HEK293 (cell line): ENCODE data around the gene TSPAN3.

Source experiments
- CTCF ChIA-PET: fragments of 350-600 bp; formaldehyde crosslinking; extraction: SDS; loops from one replicate; lab custom pipeline; 2021; ENCODE audit warnings: antibody characterized with exemption; lab: Yijun Ruan, JAX
- POLR2A ChIA-PET: fragments of 300-600 bp; formaldehyde crosslinking; extraction: SDS; loops from one replicate; lab custom pipeline; 2020; ENCODE audit warnings: antibody characterized with exemption, inconsistent platforms; lab: Yijun Ruan, JAX
- H3K27ac ChIP-seq: fragments of 200-500 bp; sonication (Bioruptor generic); 2 replicates; pipeline ENCODE4 v1.5.1; 2014; ENCODE audit warnings: low read depth, low read length, control low read depth, inconsistent platforms; ENCODE audit errors: extremely low read depth
- H3K36me3 ChIP-seq, 2 experiments: fragments of 200-500 bp in 1 of 2; sonication (Bioruptor generic) in 1 of 2; 1 replicate in 1 of 2; 2 replicates in 1 of 2; pipeline ENCODE4 v1.5.1; 2014 to 2017; ENCODE audit warnings: inconsistent platforms in 2 of 2, low read length in 2 of 2; ENCODE audit not compliant: control insufficient read depth in 2 of 2, insufficient read depth in 1 of 2
- H3K4me1 ChIP-seq: fragments of 200-500 bp; sonication (Bioruptor generic); 2 replicates; pipeline ENCODE4 v1.5.1; 2014; ENCODE audit warnings: mild to moderate bottlenecking, low read length, inconsistent platforms; ENCODE audit not compliant: control insufficient read depth, insufficient read depth
- H3K4me3 ChIP-seq: 2 replicates; pipeline ENCODE4 v1.5.1; 2011; ENCODE audit warnings: low read depth, mild to moderate bottlenecking, control low read depth, low read length, moderate library complexity
- H3K9me3 ChIP-seq: fragments of 200-500 bp; sonication (Bioruptor generic); 2 replicates; pipeline ENCODE4 v1.5.1; 2014; ENCODE audit warnings: low read depth, low read length, inconsistent platforms; ENCODE audit not compliant: control insufficient read depth, insufficient read depth
- BCL11B ChIP-seq: fragments of 450-650 bp; formaldehyde crosslinking; IDR thresholded peaks from 2 replicates; pipeline ENCODE4 v1.5.1; 2016; ENCODE audit warnings: low read depth, missing biosample characterization, missing genetic modification characterization
- GLI2 ChIP-seq: fragments of 450-650 bp; formaldehyde crosslinking; IDR thresholded peaks from 2 replicates; pipeline ENCODE4; 2017; ENCODE audit warnings: missing biosample characterization, missing genetic modification characterization, low read depth, borderline replicate concordance
- KLF9 ChIP-seq: fragments of 450-650 bp; formaldehyde crosslinking; IDR thresholded peaks from 2 replicates; pipeline ENCODE4 v1.5.1; 2016; ENCODE audit warnings: missing biosample characterization, missing genetic modification characterization, low read depth
- MZF1 ChIP-seq: fragments of 450-650 bp; formaldehyde crosslinking; IDR thresholded peaks from 2 replicates; pipeline ENCODE4 v1.5.1; 2017; ENCODE audit warnings: missing biosample characterization, missing genetic modification characterization, borderline replicate concordance
- REPIN1 ChIP-seq: fragments of 450-650 bp; formaldehyde crosslinking; IDR thresholded peaks from 2 replicates; pipeline ENCODE4 v1.5.1; 2017; ENCODE audit warnings: missing biosample characterization, missing genetic modification characterization, low read depth
- TCF7L2 ChIP-seq: IDR thresholded peaks from 2 replicates; pipeline ENCODE4 v1.6.1; 2011; ENCODE audit warnings: low read depth, mild to moderate bottlenecking, inconsistent platforms, low read length, moderate library complexity, borderline replicate concordance
- WT1 ChIP-seq: fragments of 450-650 bp; formaldehyde crosslinking; IDR thresholded peaks from 2 replicates; pipeline ENCODE4 v1.5.1; 2016; ENCODE audit warnings: missing biosample characterization, missing genetic modification characterization
- ZBTB48 ChIP-seq: fragments of 450-650 bp; formaldehyde crosslinking; IDR thresholded peaks from 2 replicates; pipeline ENCODE4 v1.5.1; 2016; ENCODE audit warnings: missing biosample characterization, missing genetic modification characterization
- ZNF121 ChIP-seq: fragments of 450-650 bp; formaldehyde crosslinking; IDR thresholded peaks from 2 replicates; pipeline ENCODE4 v1.5.1; 2016; ENCODE audit warnings: missing biosample characterization, missing genetic modification characterization
- ZNF184 ChIP-seq: fragments of 450-650 bp; IDR thresholded peaks from 2 replicates; pipeline ENCODE4 v1.5.1; 2018; ENCODE audit warnings: missing biosample characterization, mild to moderate bottlenecking, missing genetic modification characterization
- ZNF394 ChIP-seq: fragments of 450-650 bp; formaldehyde crosslinking; IDR thresholded peaks from 2 replicates; pipeline ENCODE4 v1.5.1; 2016; ENCODE audit warnings: missing biosample characterization, missing genetic modification characterization, mild to moderate bottlenecking, moderate library complexity, borderline replicate concordance
- ZNF473 ChIP-seq: fragments of 450-650 bp; formaldehyde crosslinking; IDR thresholded peaks from 2 replicates; pipeline ENCODE4 v1.5.1; 2017; ENCODE audit warnings: missing biosample characterization, missing genetic modification characterization
- ZNF548 ChIP-seq: fragments of 450-650 bp; formaldehyde crosslinking; IDR thresholded peaks from 2 replicates; pipeline ENCODE4 v1.5.1; 2016; ENCODE audit warnings: missing biosample characterization, missing genetic modification characterization
- ZNF560 ChIP-seq: fragments of 450-650 bp; formaldehyde crosslinking; IDR thresholded peaks from 2 replicates; pipeline ENCODE4 v1.5.1; 2017; ENCODE audit warnings: missing biosample characterization, missing genetic modification characterization, borderline replicate concordance
- ZNF654 ChIP-seq: fragments of 450-650 bp; formaldehyde crosslinking; IDR thresholded peaks from 2 replicates; pipeline ENCODE4 v1.5.1; 2016; ENCODE audit warnings: low read depth, missing biosample characterization, missing genetic modification characterization
- ZNF747 ChIP-seq: fragments of 450-650 bp; formaldehyde crosslinking; IDR thresholded peaks from 2 replicates; pipeline ENCODE4 v1.5.1; 2016; ENCODE audit warnings: missing biosample characterization, missing genetic modification characterization
- ZNF785 ChIP-seq: fragments of 450-650 bp; formaldehyde crosslinking; IDR thresholded peaks from 2 replicates; pipeline ENCODE4 v1.5.1; 2016; ENCODE audit warnings: missing biosample characterization, missing genetic modification characterization
- ZNF843 ChIP-seq: fragments of 450-650 bp; formaldehyde crosslinking; IDR thresholded peaks from 2 replicates; pipeline ENCODE4 v1.5.1; 2016; ENCODE audit warnings: missing biosample characterization, missing genetic modification characterization
- ZSCAN30 ChIP-seq: fragments of 450-650 bp; IDR thresholded peaks from 2 replicates; pipeline ENCODE4 v1.5.1; 2018; ENCODE audit warnings: missing biosample characterization, mild to moderate bottlenecking, missing genetic modification characterization, moderate library complexity
- TF ChIP-seq, protein P1 (sequence below): fragments of 450-650 bp; formaldehyde crosslinking; IDR thresholded peaks from 2 replicates; pipeline ENCODE4 v1.5.1; 2016; ENCODE audit warnings: missing biosample characterization, missing genetic modification characterization
- TF ChIP-seq, protein P2 (sequence below): fragments of 450-650 bp; formaldehyde crosslinking; IDR thresholded peaks from 2 replicates; pipeline ENCODE4 v1.5.1; 2017; ENCODE audit warnings: missing biosample characterization, missing genetic modification characterization
- TF ChIP-seq, protein P3 (sequence below): fragments of 450-650 bp; IDR thresholded peaks from 2 replicates; pipeline ENCODE4 v1.5.1; 2018; ENCODE audit warnings: missing biosample characterization, missing genetic modification characterization
- TF ChIP-seq, protein P4 (sequence below): fragments of 450-650 bp; formaldehyde crosslinking; IDR thresholded peaks from 2 replicates; pipeline ENCODE4 v1.5.1; 2016; ENCODE audit warnings: missing biosample characterization, missing genetic modification characterization, borderline replicate concordance
- TF ChIP-seq, protein P5 (sequence below): fragments of 450-650 bp; formaldehyde crosslinking; IDR thresholded peaks from 2 replicates; pipeline ENCODE4 v1.5.1; 2016; ENCODE audit warnings: missing biosample characterization, missing genetic modification characterization

The TSPAN3 gene

DNA sequence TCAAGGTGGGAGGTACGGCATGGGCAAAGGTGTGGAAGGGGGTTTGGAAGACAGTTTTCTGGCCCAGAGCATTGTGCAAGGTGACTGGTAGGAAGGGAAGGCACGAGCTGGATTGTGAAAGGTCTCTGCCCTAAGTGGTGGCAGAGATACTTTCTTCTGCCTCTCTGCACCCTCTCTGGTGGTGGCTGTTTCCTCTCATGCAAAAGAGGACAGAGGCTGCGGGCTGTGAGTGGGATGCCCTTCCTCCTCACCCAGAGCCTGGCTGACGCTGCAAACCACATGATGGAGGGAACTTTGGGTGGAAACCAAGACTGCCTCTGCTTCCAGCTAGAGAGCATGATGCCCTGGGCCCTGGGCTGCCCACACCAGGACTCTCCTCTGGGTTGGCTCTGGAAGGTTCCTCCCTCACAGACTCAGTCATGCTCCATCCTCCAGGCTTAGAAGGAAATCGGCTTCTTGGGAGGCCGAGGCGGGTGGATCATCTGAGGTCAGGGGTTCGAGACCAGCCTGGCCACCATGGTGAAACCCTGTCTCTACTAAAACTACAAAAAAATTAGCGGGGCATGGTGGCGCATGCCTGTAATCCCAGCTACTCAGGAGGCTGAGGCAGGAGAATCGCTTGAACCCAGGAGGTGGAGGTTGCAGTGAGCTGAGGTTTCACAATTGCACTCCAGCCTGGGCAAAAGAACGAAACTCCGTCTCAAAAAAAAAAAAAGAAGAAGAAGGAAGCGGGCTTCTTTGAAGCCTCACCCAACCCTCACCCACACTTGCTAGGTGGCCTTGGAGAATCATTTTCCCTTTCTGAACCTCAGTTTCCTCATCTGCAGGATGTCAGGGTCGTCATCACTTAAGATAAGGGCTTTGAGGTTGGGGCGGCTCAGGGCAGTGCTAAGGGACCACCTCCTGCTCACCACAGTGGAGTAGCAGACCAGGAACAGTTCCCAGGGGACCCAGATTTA, 67.7 kb downstream of the TSPAN3 start:
- no peaks in the 10 kb centered on the region for H3K4me1 ChIP-seq
- ChIA-PET POLR2A (no interaction called here), CTCF (no interaction called here)
- H3K36me3 ChIP-seq: no peaks in the 10 kb centered on the region
- no peak overlapping the region for H3K27ac ChIP-seq
- H3K9me3 ChIP-seq: no peaks in the 10 kb centered on the region
- TF ChIP-seq ZNF548 (tag by site-specific recombination): no peak
- TF ChIP-seq, protein P1, sequence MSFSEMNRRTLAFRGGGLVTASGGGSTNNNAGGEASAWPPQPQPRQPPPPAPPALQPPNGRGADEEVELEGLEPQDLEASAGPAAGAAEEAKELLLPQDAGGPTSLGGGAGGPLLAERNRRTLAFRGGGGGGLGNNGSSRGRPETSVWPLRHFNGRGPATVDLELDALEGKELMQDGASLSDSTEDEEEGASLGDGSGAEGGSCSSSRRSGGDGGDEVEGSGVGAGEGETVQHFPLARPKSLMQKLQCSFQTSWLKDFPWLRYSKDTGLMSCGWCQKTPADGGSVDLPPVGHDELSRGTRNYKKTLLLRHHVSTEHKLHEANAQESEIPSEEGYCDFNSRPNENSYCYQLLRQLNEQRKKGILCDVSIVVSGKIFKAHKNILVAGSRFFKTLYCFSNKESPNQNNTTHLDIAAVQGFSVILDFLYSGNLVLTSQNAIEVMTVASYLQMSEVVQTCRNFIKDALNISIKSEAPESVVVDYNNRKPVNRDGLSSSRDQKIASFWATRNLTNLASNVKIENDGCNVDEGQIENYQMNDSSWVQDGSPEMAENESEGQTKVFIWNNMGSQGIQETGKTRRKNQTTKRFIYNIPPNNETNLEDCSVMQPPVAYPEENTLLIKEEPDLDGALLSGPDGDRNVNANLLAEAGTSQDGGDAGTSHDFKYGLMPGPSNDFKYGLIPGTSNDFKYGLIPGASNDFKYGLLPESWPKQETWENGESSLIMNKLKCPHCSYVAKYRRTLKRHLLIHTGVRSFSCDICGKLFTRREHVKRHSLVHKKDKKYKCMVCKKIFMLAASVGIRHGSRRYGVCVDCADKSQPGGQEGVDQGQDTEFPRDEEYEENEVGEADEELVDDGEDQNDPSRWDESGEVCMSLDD: no peak
- TF ChIP-seq GLI2 (tag by site-specific recombination): no peak
- TF ChIP-seq, protein P2, sequence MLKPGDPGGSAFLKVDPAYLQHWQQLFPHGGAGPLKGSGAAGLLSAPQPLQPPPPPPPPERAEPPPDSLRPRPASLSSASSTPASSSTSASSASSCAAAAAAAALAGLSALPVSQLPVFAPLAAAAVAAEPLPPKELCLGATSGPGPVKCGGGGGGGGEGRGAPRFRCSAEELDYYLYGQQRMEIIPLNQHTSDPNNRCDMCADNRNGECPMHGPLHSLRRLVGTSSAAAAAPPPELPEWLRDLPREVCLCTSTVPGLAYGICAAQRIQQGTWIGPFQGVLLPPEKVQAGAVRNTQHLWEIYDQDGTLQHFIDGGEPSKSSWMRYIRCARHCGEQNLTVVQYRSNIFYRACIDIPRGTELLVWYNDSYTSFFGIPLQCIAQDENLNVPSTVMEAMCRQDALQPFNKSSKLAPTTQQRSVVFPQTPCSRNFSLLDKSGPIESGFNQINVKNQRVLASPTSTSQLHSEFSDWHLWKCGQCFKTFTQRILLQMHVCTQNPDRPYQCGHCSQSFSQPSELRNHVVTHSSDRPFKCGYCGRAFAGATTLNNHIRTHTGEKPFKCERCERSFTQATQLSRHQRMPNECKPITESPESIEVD: no peak
- TF ChIP-seq ZNF747 (tag by site-specific recombination): no peak
- TF ChIP-seq, protein P3, sequence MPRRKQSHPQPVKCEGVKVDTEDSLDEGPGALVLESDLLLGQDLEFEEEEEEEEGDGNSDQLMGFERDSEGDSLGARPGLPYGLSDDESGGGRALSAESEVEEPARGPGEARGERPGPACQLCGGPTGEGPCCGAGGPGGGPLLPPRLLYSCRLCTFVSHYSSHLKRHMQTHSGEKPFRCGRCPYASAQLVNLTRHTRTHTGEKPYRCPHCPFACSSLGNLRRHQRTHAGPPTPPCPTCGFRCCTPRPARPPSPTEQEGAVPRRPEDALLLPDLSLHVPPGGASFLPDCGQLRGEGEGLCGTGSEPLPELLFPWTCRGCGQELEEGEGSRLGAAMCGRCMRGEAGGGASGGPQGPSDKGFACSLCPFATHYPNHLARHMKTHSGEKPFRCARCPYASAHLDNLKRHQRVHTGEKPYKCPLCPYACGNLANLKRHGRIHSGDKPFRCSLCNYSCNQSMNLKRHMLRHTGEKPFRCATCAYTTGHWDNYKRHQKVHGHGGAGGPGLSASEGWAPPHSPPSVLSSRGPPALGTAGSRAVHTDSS (tag by site-specific recombination): no peak
- TF ChIP-seq, protein P4, sequence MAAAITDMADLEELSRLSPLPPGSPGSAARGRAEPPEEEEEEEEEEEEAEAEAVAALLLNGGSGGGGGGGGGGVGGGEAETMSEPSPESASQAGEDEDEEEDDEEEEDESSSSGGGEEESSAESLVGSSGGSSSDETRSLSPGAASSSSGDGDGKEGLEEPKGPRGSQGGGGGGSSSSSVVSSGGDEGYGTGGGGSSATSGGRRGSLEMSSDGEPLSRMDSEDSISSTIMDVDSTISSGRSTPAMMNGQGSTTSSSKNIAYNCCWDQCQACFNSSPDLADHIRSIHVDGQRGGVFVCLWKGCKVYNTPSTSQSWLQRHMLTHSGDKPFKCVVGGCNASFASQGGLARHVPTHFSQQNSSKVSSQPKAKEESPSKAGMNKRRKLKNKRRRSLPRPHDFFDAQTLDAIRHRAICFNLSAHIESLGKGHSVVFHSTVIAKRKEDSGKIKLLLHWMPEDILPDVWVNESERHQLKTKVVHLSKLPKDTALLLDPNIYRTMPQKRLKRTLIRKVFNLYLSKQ (tag by site-specific recombination): no peak
- no peak for TF ChIP-seq ZSCAN30 (tag by site-specific recombination)
- TF ChIP-seq TCF7L2: no peak
- TF ChIP-seq ZNF184: no peak
- TF ChIP-seq ZBTB48 (tag by site-specific recombination): no peak
- no peak for TF ChIP-seq MZF1 (tag by site-specific recombination)
- no peak overlapping the region for H3K4me3 ChIP-seq

DNA sequence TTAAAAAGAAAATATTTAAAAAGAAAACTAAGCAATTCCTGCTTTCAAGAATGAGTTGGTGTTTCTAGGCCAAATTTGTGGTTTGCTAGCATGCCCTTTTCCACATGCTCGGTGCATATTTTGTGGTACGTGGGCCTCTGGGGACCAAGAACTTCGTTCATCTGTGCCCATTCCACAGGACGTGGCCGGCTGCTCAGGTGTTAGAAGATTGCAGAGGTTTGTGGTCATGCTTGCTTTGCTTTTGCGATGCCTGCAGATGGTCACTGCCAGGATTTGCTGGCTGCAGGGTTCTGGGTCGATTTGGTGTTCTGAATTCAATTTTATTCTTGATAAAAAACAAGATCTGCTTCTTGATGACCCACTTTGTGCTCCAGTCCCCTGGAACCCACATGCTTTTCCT, 68.5 kb downstream of the TSPAN3 start:
- Histone ChIP-seq H3K4me1 (no peaks in the 10 kb centered on the region), H3K27ac (no peak overlapping the region), H3K9me3 (no peaks in the 10 kb centered on the region), H3K4me3 (no peak overlapping the region), H3K36me3 (no peaks in the 10 kb centered on the region)
- POLR2A ChIA-PET: no interaction called here
- CTCF ChIA-PET: no interaction called here
- TF ChIP-seq ZNF654 (tag by site-specific recombination): no peak
- TF ChIP-seq REPIN1 (tag by site-specific recombination): no peak
- TF ChIP-seq ZNF560: no peak
- no peak for TF ChIP-seq BCL11B (tag by site-specific recombination)
- TF ChIP-seq ZNF473 (tag by site-specific recombination): no peak
- no peak for TF ChIP-seq KLF9 (tag by site-specific recombination)
- no peak for TF ChIP-seq ZNF394 (tag by site-specific recombination)
- TF ChIP-seq, protein P5, sequence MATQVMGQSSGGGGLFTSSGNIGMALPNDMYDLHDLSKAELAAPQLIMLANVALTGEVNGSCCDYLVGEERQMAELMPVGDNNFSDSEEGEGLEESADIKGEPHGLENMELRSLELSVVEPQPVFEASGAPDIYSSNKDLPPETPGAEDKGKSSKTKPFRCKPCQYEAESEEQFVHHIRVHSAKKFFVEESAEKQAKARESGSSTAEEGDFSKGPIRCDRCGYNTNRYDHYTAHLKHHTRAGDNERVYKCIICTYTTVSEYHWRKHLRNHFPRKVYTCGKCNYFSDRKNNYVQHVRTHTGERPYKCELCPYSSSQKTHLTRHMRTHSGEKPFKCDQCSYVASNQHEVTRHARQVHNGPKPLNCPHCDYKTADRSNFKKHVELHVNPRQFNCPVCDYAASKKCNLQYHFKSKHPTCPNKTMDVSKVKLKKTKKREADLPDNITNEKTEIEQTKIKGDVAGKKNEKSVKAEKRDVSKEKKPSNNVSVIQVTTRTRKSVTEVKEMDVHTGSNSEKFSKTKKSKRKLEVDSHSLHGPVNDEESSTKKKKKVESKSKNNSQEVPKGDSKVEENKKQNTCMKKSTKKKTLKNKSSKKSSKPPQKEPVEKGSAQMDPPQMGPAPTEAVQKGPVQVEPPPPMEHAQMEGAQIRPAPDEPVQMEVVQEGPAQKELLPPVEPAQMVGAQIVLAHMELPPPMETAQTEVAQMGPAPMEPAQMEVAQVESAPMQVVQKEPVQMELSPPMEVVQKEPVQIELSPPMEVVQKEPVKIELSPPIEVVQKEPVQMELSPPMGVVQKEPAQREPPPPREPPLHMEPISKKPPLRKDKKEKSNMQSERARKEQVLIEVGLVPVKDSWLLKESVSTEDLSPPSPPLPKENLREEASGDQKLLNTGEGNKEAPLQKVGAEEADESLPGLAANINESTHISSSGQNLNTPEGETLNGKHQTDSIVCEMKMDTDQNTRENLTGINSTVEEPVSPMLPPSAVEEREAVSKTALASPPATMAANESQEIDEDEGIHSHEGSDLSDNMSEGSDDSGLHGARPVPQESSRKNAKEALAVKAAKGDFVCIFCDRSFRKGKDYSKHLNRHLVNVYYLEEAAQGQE (tag by site-specific recombination): no peak
- no peak for TF ChIP-seq ZNF843
- no peak for TF ChIP-seq ZNF121 (tag by site-specific recombination)
- TF ChIP-seq ZNF785 (tag by site-specific recombination): no peak
- no peak for TF ChIP-seq WT1 (tag by site-specific recombination)
